Thyroid gland (tissue), 4 donors: ENCODE data around the gene SPPL2C.

Source experiments
- CTCF ChIP-seq, 6 experiments: fragments of 200-600 bp in 3 of 6; fragments of 450-650 bp in 3 of 6; sonication (generic) in 3 of 6; IDR thresholded peaks; one replicate each; pipeline ENCODE4 v1.5.1; 2016 to 2019; ENCODE audit warnings: antibody characterized with exemption in 6 of 6, mild to moderate bottlenecking in 2 of 6, inconsistent platforms in 1 of 6, moderate library complexity in 1 of 6
- POLR2A ChIP-seq, 2 donors: fragments of 450-650 bp; IDR thresholded peaks; one replicate each; pipeline ENCODE4 v1.6.1; 2017; ENCODE audit warnings: antibody characterized with exemption in 2 of 2, mild to moderate bottlenecking in 2 of 2, moderate library complexity in 1 of 2

GRCh38 chr17:45852535-45853297, 8.0 kb downstream of the SPPL2C start:
- TF ChIP-seq CTCF (IDR thresholded peaks at IDR 0.05), result peak; percentile 65 to 93 (median 75)
- TF ChIP-seq POLR2A (IDR thresholded peaks at IDR 0.05), result no peak
